HEK293 (cell line): ENCODE results near the gene HSD17B12.

Source experiments
- CTCF ChIA-PET: fragments of 350-600 bp; formaldehyde crosslinking; extraction: SDS; loops from one replicate; lab custom pipeline; 2021; ENCODE audit warnings: antibody characterized with exemption; lab: Yijun Ruan, JAX
- POLR2A ChIA-PET: fragments of 300-600 bp; formaldehyde crosslinking; extraction: SDS; loops from one replicate; lab custom pipeline; 2020; ENCODE audit warnings: antibody characterized with exemption, inconsistent platforms; lab: Yijun Ruan, JAX
- H3K27ac ChIP-seq: fragments of 200-500 bp; sonication (Bioruptor generic); 2 replicates; pipeline ENCODE4 v1.5.1; 2014; ENCODE audit warnings: low read depth, low read length, control low read depth, inconsistent platforms; ENCODE audit errors: extremely low read depth
- H3K36me3 ChIP-seq, 2 experiments: fragments of 200-500 bp in 1 of 2; sonication (Bioruptor generic) in 1 of 2; 1 replicate in 1 of 2; 2 replicates in 1 of 2; pipeline ENCODE4 v1.5.1; 2014 to 2017; ENCODE audit warnings: inconsistent platforms in 2 of 2, low read length in 2 of 2; ENCODE audit not compliant: control insufficient read depth in 2 of 2, insufficient read depth in 1 of 2
- H3K4me1 ChIP-seq: fragments of 200-500 bp; sonication (Bioruptor generic); 2 replicates; pipeline ENCODE4 v1.5.1; 2014; ENCODE audit warnings: mild to moderate bottlenecking, low read length, inconsistent platforms; ENCODE audit not compliant: control insufficient read depth, insufficient read depth
- H3K4me3 ChIP-seq: 2 replicates; pipeline ENCODE4 v1.5.1; 2011; ENCODE audit warnings: low read depth, mild to moderate bottlenecking, control low read depth, low read length, moderate library complexity
- H3K9me3 ChIP-seq: fragments of 200-500 bp; sonication (Bioruptor generic); 2 replicates; pipeline ENCODE4 v1.5.1; 2014; ENCODE audit warnings: low read depth, low read length, inconsistent platforms; ENCODE audit not compliant: control insufficient read depth, insufficient read depth
- KLF1 ChIP-seq: fragments of 450-650 bp; formaldehyde crosslinking; IDR thresholded peaks from 2 replicates; pipeline ENCODE4 v1.5.1; 2016; ENCODE audit warnings: missing biosample characterization, missing genetic modification characterization
- KLF7 ChIP-seq: fragments of 450-650 bp; formaldehyde crosslinking; IDR thresholded peaks from 2 replicates; pipeline ENCODE4 v1.5.1; 2016; ENCODE audit warnings: missing biosample characterization, missing genetic modification characterization, borderline replicate concordance
- TCF7L2 ChIP-seq: IDR thresholded peaks from 2 replicates; pipeline ENCODE4 v1.6.1; 2011; ENCODE audit warnings: low read depth, mild to moderate bottlenecking, inconsistent platforms, low read length, moderate library complexity, borderline replicate concordance
- ZBTB11 ChIP-seq: fragments of 450-650 bp; formaldehyde crosslinking; conservative IDR thresholded peaks from 2 replicates; pipeline ENCODE4 v1.5.1; 2016; ENCODE audit warnings: low read depth, missing biosample characterization, missing genetic modification characterization
- ZBTB48 ChIP-seq: fragments of 450-650 bp; formaldehyde crosslinking; IDR thresholded peaks from 2 replicates; pipeline ENCODE4 v1.5.1; 2016; ENCODE audit warnings: missing biosample characterization, missing genetic modification characterization
- ZBTB8A ChIP-seq: fragments of 450-650 bp; formaldehyde crosslinking; IDR thresholded peaks from 2 replicates; pipeline ENCODE4 v1.5.1; 2016; ENCODE audit warnings: missing biosample characterization, missing genetic modification characterization
- ZNF146 ChIP-seq: fragments of 450-650 bp; formaldehyde crosslinking; IDR thresholded peaks from 2 replicates; pipeline ENCODE4 v1.5.1; 2016; ENCODE audit warnings: missing biosample characterization, missing genetic modification characterization
- ZNF169 ChIP-seq: fragments of 450-650 bp; formaldehyde crosslinking; IDR thresholded peaks from 2 replicates; pipeline ENCODE4 v1.5.1; 2016; ENCODE audit warnings: missing biosample characterization, missing genetic modification characterization
- ZNF184 ChIP-seq: fragments of 450-650 bp; IDR thresholded peaks from 2 replicates; pipeline ENCODE4 v1.5.1; 2018; ENCODE audit warnings: missing biosample characterization, mild to moderate bottlenecking, missing genetic modification characterization
- ZNF398 ChIP-seq: fragments of 450-650 bp; formaldehyde crosslinking; IDR thresholded peaks from 2 replicates; pipeline ENCODE4 v1.5.1; 2017; ENCODE audit warnings: missing biosample characterization, missing genetic modification characterization
- ZNF433 ChIP-seq: fragments of 450-650 bp; formaldehyde crosslinking; IDR thresholded peaks from 2 replicates; pipeline ENCODE4 v1.5.1; 2016; ENCODE audit warnings: missing biosample characterization, missing genetic modification characterization, low read depth
- ZNF48 ChIP-seq: fragments of 450-650 bp; formaldehyde crosslinking; IDR thresholded peaks from 2 replicates; pipeline ENCODE4 v1.5.1; 2016; ENCODE audit warnings: missing biosample characterization, missing genetic modification characterization
- ZNF560 ChIP-seq: fragments of 450-650 bp; formaldehyde crosslinking; IDR thresholded peaks from 2 replicates; pipeline ENCODE4 v1.5.1; 2017; ENCODE audit warnings: missing biosample characterization, missing genetic modification characterization, borderline replicate concordance
- ZNF571 ChIP-seq: fragments of 450-650 bp; formaldehyde crosslinking; IDR thresholded peaks from 2 replicates; pipeline ENCODE4 v1.5.0; 2017; ENCODE audit warnings: missing biosample characterization, missing genetic modification characterization
- ZNF621 ChIP-seq: fragments of 450-650 bp; formaldehyde crosslinking; IDR thresholded peaks from 2 replicates; pipeline ENCODE4 v1.5.1; 2017; ENCODE audit warnings: missing biosample characterization, missing genetic modification characterization
- ZNF76 ChIP-seq: fragments of 450-650 bp; formaldehyde crosslinking; IDR thresholded peaks from 2 replicates; pipeline ENCODE4; 2016; ENCODE audit warnings: low read depth, missing biosample characterization, missing genetic modification characterization, borderline replicate concordance
- ZNF785 ChIP-seq: fragments of 450-650 bp; formaldehyde crosslinking; IDR thresholded peaks from 2 replicates; pipeline ENCODE4 v1.5.1; 2016; ENCODE audit warnings: missing biosample characterization, missing genetic modification characterization
- ZSCAN23 ChIP-seq: fragments of 450-650 bp; formaldehyde crosslinking; IDR thresholded peaks from 2 replicates; pipeline ENCODE4 v1.5.1; 2016; ENCODE audit warnings: missing biosample characterization, missing genetic modification characterization
- ZXDB ChIP-seq: fragments of 450-650 bp; formaldehyde crosslinking; IDR thresholded peaks from 2 replicates; pipeline ENCODE4 v1.5.1; 2016; ENCODE audit warnings: missing biosample characterization, missing genetic modification characterization
- TF ChIP-seq, protein P1 (sequence below): fragments of 450-650 bp; formaldehyde crosslinking; IDR thresholded peaks from 2 replicates; pipeline ENCODE4 v1.5.1; 2016; ENCODE audit warnings: missing biosample characterization, missing genetic modification characterization
- TF ChIP-seq, protein P2 (sequence below): fragments of 450-650 bp; formaldehyde crosslinking; IDR thresholded peaks from 2 replicates; pipeline ENCODE4 v1.5.1; 2016; ENCODE audit warnings: missing biosample characterization, missing genetic modification characterization, low read depth
- TF ChIP-seq, protein P3 (sequence below): fragments of 450-650 bp; formaldehyde crosslinking; IDR thresholded peaks from 2 replicates; pipeline ENCODE4 v1.5.1; 2016; ENCODE audit warnings: missing biosample characterization, missing genetic modification characterization

Gene HSD17B12

GRCh38 chr11:43903969-43904368, 223.4 kb downstream of the HSD17B12 start (continued):
- TF ChIP-seq ZNF169 (tag by site-specific recombination) (no peak), KLF1 (tag by site-specific recombination) (no peak), ZBTB11 (no peak), ZNF48 (tag by site-specific recombination) (no peak), ZNF433 (tag by site-specific recombination) (no peak)

DNA sequence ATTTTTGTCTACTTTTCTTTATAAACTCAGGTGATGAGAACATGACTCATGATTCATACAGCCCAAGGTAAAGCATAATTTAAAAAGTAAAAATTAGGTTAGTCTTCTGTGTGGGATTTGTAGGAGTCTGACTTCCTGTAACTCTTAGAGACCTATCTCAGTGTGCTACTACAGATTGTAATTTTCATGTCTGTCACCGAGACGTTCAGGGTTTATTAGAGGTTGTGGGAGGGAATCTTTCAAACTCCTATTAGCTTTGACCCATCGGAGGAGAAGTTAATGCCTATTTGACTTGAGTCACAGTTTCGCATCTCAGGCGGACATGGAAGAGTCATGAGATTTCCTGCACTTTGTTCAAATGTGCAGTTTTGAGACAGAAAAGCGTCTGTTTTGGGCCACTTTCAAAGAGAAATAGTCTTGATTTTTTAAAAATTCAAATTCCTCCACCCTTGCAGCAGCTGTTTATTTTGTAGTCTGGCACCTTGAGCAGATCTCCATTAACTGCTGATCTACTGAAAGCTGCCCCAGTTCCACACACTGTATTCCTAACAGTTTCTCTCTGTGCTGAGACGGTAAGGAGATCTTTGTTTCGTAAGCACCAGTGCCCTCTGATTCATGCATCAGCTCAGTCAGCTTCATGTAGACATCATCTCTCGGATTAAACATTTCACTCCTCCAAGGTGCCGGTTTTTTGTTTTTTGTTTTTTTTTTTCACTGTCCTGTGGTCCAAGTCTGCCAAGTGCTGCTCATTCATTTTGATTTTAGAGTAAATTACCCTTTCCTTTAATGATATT, 224.4 kb downstream of the HSD17B12 start:
- CTCF ChIA-PET: interaction anchor here (0.8 to 2.4 kb wide), 2 partner anchors 15 to 40 kb away, joined by 3 to 14 read pairs; no protein-coding TSS in a partner anchor
- Histone ChIP-seq H3K4me1 (no peaks in the 10 kb centered on the region), H3K4me3 (no peak overlapping the region), H3K36me3 (peaks cover 0 to 55% of the 10 kb centered on the region in 2 experiments), H3K27ac (no peak overlapping the region), H3K9me3 (no peaks in the 10 kb centered on the region)
- POLR2A ChIA-PET: no interaction called here
- TF ChIP-seq ZBTB11 (no peak), ZNF621 (no peak), ZNF560 (tag by site-specific recombination) (no peak), ZNF76 (tag by site-specific recombination) (no peak), ZNF785 (tag by site-specific recombination) (no peak), ZBTB8A (tag by site-specific recombination) (no peak), ZNF184 (tag by site-specific recombination) (no peak), ZNF571 (tag by site-specific recombination) (no peak), ZBTB48 (tag by site-specific recombination) (no peak), KLF7 (tag by site-specific recombination) (no peak), ZXDB (tag by site-specific recombination) (no peak), ZSCAN23 (tag by site-specific recombination) (no peak), TCF7L2 (no peak), ZNF146 (tag by site-specific recombination) (no peak), ZNF398 (tag by site-specific recombination) (no peak)
- TF ChIP-seq, protein P1, sequence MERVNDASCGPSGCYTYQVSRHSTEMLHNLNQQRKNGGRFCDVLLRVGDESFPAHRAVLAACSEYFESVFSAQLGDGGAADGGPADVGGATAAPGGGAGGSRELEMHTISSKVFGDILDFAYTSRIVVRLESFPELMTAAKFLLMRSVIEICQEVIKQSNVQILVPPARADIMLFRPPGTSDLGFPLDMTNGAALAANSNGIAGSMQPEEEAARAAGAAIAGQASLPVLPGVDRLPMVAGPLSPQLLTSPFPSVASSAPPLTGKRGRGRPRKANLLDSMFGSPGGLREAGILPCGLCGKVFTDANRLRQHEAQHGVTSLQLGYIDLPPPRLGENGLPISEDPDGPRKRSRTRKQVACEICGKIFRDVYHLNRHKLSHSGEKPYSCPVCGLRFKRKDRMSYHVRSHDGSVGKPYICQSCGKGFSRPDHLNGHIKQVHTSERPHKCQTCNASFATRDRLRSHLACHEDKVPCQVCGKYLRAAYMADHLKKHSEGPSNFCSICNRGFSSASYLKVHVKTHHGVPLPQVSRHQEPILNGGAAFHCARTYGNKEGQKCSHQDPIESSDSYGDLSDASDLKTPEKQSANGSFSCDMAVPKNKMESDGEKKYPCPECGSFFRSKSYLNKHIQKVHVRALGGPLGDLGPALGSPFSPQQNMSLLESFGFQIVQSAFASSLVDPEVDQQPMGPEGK (tag by site-specific recombination): no peak
- TF ChIP-seq, protein P2, sequence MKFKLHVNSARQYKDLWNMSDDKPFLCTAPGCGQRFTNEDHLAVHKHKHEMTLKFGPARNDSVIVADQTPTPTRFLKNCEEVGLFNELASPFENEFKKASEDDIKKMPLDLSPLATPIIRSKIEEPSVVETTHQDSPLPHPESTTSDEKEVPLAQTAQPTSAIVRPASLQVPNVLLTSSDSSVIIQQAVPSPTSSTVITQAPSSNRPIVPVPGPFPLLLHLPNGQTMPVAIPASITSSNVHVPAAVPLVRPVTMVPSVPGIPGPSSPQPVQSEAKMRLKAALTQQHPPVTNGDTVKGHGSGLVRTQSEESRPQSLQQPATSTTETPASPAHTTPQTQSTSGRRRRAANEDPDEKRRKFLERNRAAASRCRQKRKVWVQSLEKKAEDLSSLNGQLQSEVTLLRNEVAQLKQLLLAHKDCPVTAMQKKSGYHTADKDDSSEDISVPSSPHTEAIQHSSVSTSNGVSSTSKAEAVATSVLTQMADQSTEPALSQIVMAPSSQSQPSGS (tag by site-specific recombination): no peak
- TF ChIP-seq, protein P3, sequence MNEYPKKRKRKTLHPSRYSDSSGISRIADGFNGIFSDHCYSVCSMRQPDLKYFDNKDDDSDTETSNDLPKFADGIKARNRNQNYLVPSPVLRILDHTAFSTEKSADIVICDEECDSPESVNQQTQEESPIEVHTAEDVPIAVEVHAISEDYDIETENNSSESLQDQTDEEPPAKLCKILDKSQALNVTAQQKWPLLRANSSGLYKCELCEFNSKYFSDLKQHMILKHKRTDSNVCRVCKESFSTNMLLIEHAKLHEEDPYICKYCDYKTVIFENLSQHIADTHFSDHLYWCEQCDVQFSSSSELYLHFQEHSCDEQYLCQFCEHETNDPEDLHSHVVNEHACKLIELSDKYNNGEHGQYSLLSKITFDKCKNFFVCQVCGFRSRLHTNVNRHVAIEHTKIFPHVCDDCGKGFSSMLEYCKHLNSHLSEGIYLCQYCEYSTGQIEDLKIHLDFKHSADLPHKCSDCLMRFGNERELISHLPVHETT (tag by site-specific recombination): no peak
